Measurements from ENCODE around the gene CHPF.
A peak's percentile ranks its signal among the peaks of the same experiment; 100 is the strongest.

CHPF gene

DNA sequence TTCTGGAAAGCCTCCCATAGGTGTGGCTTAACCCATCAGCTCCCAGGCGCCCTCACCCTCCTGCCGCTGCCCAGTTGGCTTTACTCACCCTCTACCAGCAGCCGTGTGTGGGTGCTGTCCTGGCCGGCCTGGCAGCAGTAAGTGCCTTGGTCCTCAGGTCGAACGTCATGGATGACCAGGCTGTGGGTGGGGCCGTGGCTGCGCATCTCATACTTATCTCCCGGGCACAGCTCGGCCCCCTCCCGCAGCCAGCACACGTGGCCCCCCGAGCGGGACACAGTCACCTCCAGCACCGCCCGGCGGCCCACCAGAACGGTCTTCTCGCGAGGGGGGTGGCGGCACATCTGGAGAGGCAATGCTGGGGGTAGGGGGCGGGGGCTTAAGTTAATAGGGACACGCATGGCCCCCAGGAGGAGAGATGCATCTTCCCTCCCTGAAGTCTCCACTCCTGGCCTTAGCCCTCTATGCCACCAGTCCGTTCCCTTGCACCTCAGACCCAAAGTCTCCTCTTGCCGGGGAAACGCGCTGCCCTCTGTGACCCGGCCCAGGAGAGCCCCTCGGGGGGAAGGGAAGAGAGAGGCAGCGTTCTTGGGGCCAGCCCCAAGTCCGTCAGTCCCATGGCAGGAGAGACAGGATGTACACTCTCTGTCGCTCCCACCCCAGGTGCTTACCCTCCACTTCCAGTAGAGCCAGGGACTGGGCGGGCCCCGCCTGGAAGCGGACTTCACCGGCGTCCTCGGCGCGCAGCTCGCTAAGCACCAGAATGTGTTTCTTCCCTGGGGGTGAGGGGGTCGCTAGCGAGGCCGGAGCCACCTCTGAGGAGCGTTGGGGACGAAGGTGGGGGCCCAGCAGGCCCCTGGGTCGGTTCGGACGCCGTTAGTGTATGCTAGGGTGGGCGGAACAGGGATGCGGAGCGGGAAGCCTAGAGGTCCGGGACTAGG is 8.1 kb upstream of the CHPF start:
- H3K27me3 ChIP-seq (replicated peaks; ENCODE audit: control insufficient read depth, insufficient read depth, low read length, poor library complexity, severe bottlenecking) = peaks cover 23% of the 10 kb centered on the region
- no peak overlapping the region for H3K27ac ChIP-seq (ENCODE audit: insufficient read depth, low read length, poor library complexity, severe bottlenecking)
- H3K9me3 ChIP-seq (ENCODE audit: control insufficient read depth, low read length) = no peaks in the 10 kb centered on the region
- no peak for DNase-seq
- H3K4me3 ChIP-seq (ENCODE audit: insufficient read depth, low read depth, low read length, poor library complexity, severe bottlenecking) = peak overlapping the region; percentile 48
- H3K4me1 ChIP-seq (ENCODE audit: control insufficient read depth, insufficient read depth, low read length, poor library complexity, severe bottlenecking) = peaks cover 15% of the 10 kb centered on the region
- H3K36me3 ChIP-seq (ENCODE audit: control insufficient read depth, insufficient read depth, low read length) = no peaks in the 10 kb centered on the region

DNA sequence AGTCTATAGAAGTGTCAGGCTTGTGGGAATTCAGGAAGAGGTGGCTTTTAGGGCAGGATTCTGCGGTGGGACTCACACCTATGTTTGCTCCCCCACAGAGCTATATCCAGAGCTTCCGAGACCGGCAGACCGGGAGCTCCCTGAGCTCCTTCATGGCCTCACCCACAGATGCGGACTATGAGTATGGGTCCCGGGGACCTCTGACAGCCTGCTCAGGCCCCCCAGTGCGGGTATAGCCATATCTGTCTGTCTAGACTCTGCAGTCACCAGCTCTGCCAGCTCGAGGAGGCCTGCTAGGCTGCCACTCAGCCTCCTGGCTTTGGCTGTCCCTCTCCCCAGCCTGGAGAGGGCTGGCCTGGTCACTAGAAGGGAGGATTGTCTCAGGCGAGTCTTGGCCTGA is 6.0 kb upstream of the CHPF start:
- H3K4me3 ChIP-seq (ENCODE audit: insufficient read depth, low read depth, low read length, poor library complexity, severe bottlenecking) = no peak overlapping the region

DNA sequence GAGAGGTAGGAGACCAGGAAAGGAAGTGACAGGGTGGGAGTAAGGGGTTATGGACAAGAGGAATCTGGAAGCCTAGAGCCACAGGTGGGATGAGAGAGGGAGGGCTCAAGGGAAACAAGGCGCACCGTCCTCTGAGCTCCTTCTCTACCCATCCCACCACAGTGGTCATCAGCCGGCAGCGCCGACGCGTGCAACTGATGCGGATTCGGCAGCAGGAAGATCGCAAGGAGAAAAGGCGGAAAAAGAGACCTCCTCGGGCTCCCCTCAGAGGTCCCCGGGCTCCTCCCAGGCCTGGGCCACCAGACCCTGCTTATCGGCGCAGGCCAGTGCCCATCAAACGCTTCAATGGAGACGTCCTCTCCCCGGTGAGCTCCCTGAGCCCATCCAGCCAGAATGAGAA is 5.4 kb upstream of the CHPF start:
- Histone ChIP-seq H3K27ac (ENCODE audit: insufficient read depth, low read length, poor library complexity, severe bottlenecking) (no peak overlapping the region), H3K36me3 (ENCODE audit: control insufficient read depth, insufficient read depth, low read length) (no peaks in the 10 kb centered on the region), H3K27me3 (replicated peaks; ENCODE audit: control insufficient read depth, insufficient read depth, low read length, poor library complexity, severe bottlenecking) (peaks cover 22% of the 10 kb centered on the region), H3K4me3 (ENCODE audit: insufficient read depth, low read depth, low read length, poor library complexity, severe bottlenecking) (no peak overlapping the region), H3K4me1 (ENCODE audit: control insufficient read depth, insufficient read depth, low read length, poor library complexity, severe bottlenecking) (peaks cover 18% of the 10 kb centered on the region), H3K9me3 (ENCODE audit: control insufficient read depth, low read length) (no peaks in the 10 kb centered on the region)
- no peak for DNase-seq

More for the DNA sequence above, 6.0 kb upstream of the CHPF start:
- H3K27me3 ChIP-seq (replicated peaks; ENCODE audit: control insufficient read depth, insufficient read depth, low read length, poor library complexity, severe bottlenecking) = peaks cover 23% of the 10 kb centered on the region
- H3K4me1 ChIP-seq (ENCODE audit: control insufficient read depth, insufficient read depth, low read length, poor library complexity, severe bottlenecking) = peaks cover 15% of the 10 kb centered on the region
- DNase-seq = no peak
- no peaks in the 10 kb centered on the region for H3K36me3 ChIP-seq (ENCODE audit: control insufficient read depth, insufficient read depth, low read length)
- H3K9me3 ChIP-seq (ENCODE audit: control insufficient read depth, low read length) = no peaks in the 10 kb centered on the region
- H3K27ac ChIP-seq (ENCODE audit: insufficient read depth, low read length, poor library complexity, severe bottlenecking) = no peak overlapping the region

DNA sequence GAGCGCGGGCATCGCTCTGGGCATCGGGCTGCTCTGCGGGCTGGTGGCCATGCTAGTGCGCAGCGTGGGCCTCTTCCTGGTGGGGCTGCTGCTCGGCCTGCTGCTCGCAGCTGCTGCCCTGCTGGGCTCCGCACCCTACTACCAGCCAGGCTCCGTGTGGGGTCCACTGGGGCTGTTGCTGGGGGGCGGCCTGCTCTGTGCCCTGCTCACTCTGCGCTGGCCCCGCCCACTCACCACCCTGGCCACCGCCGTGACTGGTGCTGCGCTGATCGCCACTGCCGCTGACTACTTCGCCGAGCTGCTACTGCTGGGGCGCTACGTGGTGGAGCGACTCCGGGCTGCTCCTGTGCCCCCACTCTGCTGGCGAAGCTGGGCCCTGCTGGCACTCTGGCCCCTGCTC is 4.0 kb upstream of the CHPF start:
- no peak for DNase-seq
- Histone ChIP-seq H3K27ac (ENCODE audit: insufficient read depth, low read length, poor library complexity, severe bottlenecking) (no peak overlapping the region), H3K36me3 (ENCODE audit: control insufficient read depth, insufficient read depth, low read length) (no peaks in the 10 kb centered on the region), H3K4me3 (ENCODE audit: insufficient read depth, low read depth, low read length, poor library complexity, severe bottlenecking) (no peak overlapping the region), H3K4me1 (ENCODE audit: control insufficient read depth, insufficient read depth, low read length, poor library complexity, severe bottlenecking) (peaks cover 20% of the 10 kb centered on the region), H3K9me3 (ENCODE audit: control insufficient read depth, low read length) (no peaks in the 10 kb centered on the region), H3K27me3 (replicated peaks; ENCODE audit: control insufficient read depth, insufficient read depth, low read length, poor library complexity, severe bottlenecking) (peaks cover 8% of the 10 kb centered on the region)

DNA sequence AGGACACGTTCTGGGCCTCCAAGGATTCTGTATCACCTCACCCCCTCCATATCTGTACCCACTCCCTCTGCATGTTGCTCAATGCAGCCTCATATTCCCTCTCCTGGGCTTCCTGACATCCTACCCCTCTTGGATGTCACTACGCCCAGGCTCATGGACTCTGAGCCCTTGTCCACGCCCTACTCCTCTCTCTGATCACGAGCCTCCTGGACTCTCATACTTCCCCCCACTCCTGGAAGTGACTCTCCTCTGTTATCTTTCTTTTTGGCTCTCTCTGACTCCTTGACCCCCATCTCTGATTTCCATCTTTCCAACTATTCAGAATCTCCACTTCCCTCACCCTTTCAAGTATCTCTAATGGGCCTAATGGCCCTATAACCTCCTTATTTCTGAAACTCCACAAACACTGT is 2.3 kb upstream of the CHPF start:
- Histone ChIP-seq H3K27ac (ENCODE audit: insufficient read depth, low read length, poor library complexity, severe bottlenecking) (no peak overlapping the region), H3K36me3 (ENCODE audit: control insufficient read depth, insufficient read depth, low read length) (no peaks in the 10 kb centered on the region), H3K9me3 (ENCODE audit: control insufficient read depth, low read length) (no peaks in the 10 kb centered on the region), H3K27me3 (replicated peaks; ENCODE audit: control insufficient read depth, insufficient read depth, low read length, poor library complexity, severe bottlenecking) (no peaks in the 10 kb centered on the region), H3K4me1 (ENCODE audit: control insufficient read depth, insufficient read depth, low read length, poor library complexity, severe bottlenecking) (peaks cover 25% of the 10 kb centered on the region), H3K4me3 (ENCODE audit: insufficient read depth, low read depth, low read length, poor library complexity, severe bottlenecking) (no peak overlapping the region)
- no peak for DNase-seq

DNA sequence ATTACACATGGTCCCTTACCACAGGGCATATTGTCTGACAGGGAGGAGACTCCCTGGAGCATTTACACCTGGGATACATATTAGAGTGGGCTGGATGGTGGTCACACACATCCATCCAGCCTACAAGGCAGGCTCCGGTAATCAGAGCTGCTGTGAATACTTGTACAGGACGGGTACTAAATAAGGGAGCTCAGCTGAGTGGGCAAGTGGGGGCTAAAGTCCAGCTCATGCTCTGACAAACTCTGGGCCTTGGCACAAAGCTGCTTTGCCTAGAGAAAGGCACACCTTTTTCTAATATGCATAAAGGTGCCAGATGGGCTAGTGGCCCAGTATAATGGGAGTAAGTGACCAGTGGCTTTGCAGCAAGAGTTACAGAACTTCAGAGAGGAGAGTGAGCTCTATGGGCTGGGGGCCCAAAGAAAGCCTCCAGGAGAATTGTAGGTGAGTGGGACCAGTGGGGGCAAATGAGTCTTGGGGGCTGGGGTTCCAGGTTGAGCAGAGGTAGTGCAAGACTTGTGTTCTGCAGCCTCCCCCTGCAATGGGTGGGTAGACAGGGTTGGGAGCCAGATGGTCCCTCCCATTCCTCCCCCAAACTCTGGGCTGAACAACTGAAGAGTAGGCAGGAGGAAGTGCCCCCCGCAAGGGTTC is 1.8 kb upstream of the CHPF start:
- Histone ChIP-seq H3K27me3 (replicated peaks; ENCODE audit: control insufficient read depth, insufficient read depth, low read length, poor library complexity, severe bottlenecking) (no peaks in the 10 kb centered on the region), H3K27ac (ENCODE audit: insufficient read depth, low read length, poor library complexity, severe bottlenecking) (no peak overlapping the region), H3K36me3 (ENCODE audit: control insufficient read depth, insufficient read depth, low read length) (no peaks in the 10 kb centered on the region), H3K4me3 (ENCODE audit: insufficient read depth, low read depth, low read length, poor library complexity, severe bottlenecking) (no peak overlapping the region), H3K4me1 (ENCODE audit: control insufficient read depth, insufficient read depth, low read length, poor library complexity, severe bottlenecking) (peaks cover 25% of the 10 kb centered on the region), H3K9me3 (ENCODE audit: control insufficient read depth, low read length) (no peaks in the 10 kb centered on the region)
- DNase-seq = no peak

DNA sequence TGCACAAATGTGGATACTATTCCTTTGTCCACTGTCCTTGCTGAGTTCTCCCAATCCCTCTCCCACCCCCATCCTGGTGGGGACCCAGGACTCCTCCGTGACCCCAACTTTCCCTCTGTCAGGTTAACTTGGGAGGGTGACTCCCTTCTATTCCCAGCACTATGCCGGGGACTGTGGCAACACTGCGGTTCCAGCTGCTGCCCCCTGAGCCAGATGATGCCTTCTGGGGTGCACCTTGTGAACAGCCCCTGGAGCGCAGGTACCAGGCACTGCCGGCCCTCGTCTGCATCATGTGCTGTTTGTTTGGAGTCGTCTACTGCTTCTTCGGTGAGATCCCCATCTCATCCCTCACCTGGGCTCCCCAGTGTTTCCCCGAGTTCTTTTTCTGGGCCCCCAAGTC is 958 bp upstream of the CHPF start:
- H3K4me3 ChIP-seq (ENCODE audit: insufficient read depth, low read depth, low read length, poor library complexity, severe bottlenecking) = no peak overlapping the region

DNA sequence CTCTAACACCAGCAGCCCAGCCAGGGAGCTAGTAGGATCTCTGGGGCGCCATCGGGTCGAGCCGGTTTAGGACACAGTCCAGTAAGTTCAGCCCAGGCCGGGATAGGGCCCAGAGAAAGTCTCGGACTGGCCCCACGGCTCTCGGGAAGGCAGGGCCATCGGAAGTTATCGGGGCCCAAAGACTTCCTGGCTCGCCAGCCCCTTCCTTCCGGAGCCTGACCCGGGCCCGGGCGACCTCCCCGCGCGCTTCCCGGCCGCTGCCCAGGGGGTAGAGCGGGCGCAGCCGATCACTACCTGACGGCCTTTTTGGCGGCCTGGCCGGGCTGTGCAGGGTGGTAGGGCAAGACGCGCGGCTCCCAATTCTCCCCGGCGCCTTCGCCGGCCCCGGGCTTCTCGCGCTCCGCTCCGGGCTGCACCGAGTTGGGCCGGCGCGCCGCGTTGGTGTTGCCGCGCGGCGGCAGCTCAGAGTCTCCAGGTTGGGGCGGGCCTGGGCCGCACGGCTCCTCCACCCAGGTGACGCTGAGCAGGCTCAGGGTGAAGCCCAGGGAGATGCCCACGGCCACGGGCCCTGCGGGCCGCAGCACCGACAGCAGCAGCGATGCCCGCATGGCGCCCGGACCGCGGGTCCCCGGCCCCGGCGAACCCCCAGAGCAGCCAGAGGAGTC is 546 bp downstream of the CHPF start:
- no peak for DNase-seq
- peak overlapping the region; percentile 58 for H3K27ac ChIP-seq (ENCODE audit: insufficient read depth, low read length, poor library complexity, severe bottlenecking)
- peaks cover 25% of the 10 kb centered on the region for H3K4me1 ChIP-seq (ENCODE audit: control insufficient read depth, insufficient read depth, low read length, poor library complexity, severe bottlenecking)
- no peaks in the 10 kb centered on the region for H3K27me3 ChIP-seq (replicated peaks; ENCODE audit: control insufficient read depth, insufficient read depth, low read length, poor library complexity, severe bottlenecking)
- no peaks in the 10 kb centered on the region for H3K9me3 ChIP-seq (ENCODE audit: control insufficient read depth, low read length)
- H3K4me3 ChIP-seq (ENCODE audit: insufficient read depth, low read depth, low read length, poor library complexity, severe bottlenecking) = peak overlapping the region; percentile 84
- H3K36me3 ChIP-seq (ENCODE audit: control insufficient read depth, insufficient read depth, low read length) = no peaks in the 10 kb centered on the region

More for the DNA sequence above, 958 bp upstream of the CHPF start:
- peaks cover 25% of the 10 kb centered on the region for H3K4me1 ChIP-seq (ENCODE audit: control insufficient read depth, insufficient read depth, low read length, poor library complexity, severe bottlenecking)
- H3K27me3 ChIP-seq (replicated peaks; ENCODE audit: control insufficient read depth, insufficient read depth, low read length, poor library complexity, severe bottlenecking) = no peaks in the 10 kb centered on the region
- DNase-seq = no peak
- no peaks in the 10 kb centered on the region for H3K36me3 ChIP-seq (ENCODE audit: control insufficient read depth, insufficient read depth, low read length)
- H3K9me3 ChIP-seq (ENCODE audit: control insufficient read depth, low read length) = no peaks in the 10 kb centered on the region
- H3K27ac ChIP-seq (ENCODE audit: insufficient read depth, low read length, poor library complexity, severe bottlenecking) = no peak overlapping the region

DNA sequence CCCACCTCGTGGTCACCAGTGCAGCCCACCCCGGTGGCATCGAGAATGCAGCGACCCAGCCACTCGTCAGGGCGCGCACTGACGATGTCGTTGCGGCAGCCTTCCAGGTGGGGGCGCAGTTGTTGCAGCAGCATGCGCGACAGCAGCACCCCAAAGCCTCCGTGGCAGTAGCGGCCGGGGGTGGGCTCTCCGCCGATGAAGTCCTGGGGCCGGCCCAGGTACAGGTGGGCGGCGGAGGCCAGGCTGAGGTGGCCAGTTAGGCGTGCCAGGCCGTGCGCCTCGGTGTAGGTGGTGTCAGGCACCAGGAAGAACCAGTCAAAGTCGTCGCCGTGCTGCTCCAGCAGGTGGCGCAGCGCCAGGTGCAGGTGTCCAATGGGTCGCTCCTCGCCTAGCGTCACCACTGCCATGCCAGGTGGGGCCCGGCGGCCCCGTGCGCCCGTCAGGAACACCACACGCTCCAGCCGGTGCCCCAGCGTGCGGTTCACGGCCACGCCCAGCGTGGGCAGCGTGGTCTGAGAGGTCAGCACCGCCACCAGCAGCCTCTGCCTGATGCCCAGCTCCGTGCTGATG is 1.9 kb downstream of the CHPF start:
- H3K4me3 ChIP-seq (ENCODE audit: insufficient read depth, low read depth, low read length, poor library complexity, severe bottlenecking) = peak overlapping the region; percentile 50
- H3K27ac ChIP-seq (ENCODE audit: insufficient read depth, low read length, poor library complexity, severe bottlenecking) = no peak overlapping the region
- DNase-seq = peak; percentile 62 to 79 (median 77)
- no peaks in the 10 kb centered on the region for H3K36me3 ChIP-seq (ENCODE audit: control insufficient read depth, insufficient read depth, low read length)
- H3K27me3 ChIP-seq (replicated peaks; ENCODE audit: control insufficient read depth, insufficient read depth, low read length, poor library complexity, severe bottlenecking) = no peaks in the 10 kb centered on the region
- H3K4me1 ChIP-seq (ENCODE audit: control insufficient read depth, insufficient read depth, low read length, poor library complexity, severe bottlenecking) = peaks cover 25% of the 10 kb centered on the region
- H3K9me3 ChIP-seq (ENCODE audit: control insufficient read depth, low read length) = no peaks in the 10 kb centered on the region

Data from effector memory CD4-positive, alpha-beta T cell (primary cell).